ENCODE data around the gene DXO.

Gene DXO

DNA sequence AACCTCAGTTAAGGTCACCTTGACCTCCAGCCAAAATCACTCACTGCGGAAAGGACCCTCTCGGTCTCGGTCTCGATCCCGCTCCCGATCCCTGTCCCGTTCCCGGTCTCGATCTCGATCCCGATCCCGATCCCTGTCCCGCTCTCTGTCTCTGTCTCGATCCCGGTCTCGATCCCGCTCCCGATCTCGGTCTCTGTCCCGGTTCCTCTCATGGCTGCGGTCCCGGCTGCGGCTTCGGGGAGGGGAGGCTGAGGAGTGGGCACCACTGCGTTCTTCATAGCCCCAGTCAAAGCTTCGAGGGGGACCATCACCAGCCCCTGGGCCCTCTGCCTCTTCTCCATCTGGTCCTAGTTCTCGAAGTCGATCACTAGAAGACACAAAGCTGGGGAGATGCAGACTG, 17.4 kb downstream of the DXO start:
- no peak overlapping the region for H2AFZ ChIP-seq (ENCODE audit: low read length, unreplicated experiment)
- H3K4me3 ChIP-seq (ENCODE audit: low read depth, low read length): no peak overlapping the region
- H3K27ac ChIP-seq (ENCODE audit: low read depth, low read length): no peak overlapping the region
- peaks cover 17% of the 10 kb centered on the region for H3K4me1 ChIP-seq (ENCODE audit: control insufficient read depth, insufficient read depth, low read length, unreplicated experiment)
- H3K79me2 ChIP-seq (ENCODE audit: control insufficient read depth, insufficient read depth, low read length, unreplicated experiment): peaks cover 24% of the 10 kb centered on the region
- no peaks in the 10 kb centered on the region for H3K27me3 ChIP-seq (ENCODE audit: insufficient read depth, low read length)
- H3K36me3 ChIP-seq (ENCODE audit: insufficient read depth, low read length): peaks cover 17% of the 10 kb centered on the region

DNA sequence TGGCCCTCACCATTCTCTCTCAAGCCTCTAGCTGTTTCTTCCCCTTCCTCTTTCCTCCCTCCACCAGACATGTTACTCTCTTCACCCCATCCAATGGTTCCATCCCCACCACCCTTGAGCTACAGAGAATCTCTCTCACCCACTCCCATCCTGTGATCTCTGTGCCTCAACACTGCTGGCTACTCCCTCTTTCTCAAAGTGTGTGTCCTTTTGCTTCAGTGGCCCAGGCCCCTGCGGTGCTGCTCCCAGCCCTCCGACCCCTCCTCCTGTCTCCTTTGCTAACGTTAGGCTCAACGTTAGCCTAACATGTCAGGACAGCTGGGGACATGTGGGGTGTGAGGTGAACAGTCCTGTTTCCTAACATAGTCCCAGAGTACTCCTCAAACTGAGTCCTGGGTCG, 19.0 kb downstream of the DXO start:
- no peak overlapping the region for H3K4me3 ChIP-seq (ENCODE audit: low read depth, low read length)
- no peaks in the 10 kb centered on the region for H3K27me3 ChIP-seq (ENCODE audit: insufficient read depth, low read length)
- H3K4me1 ChIP-seq (ENCODE audit: control insufficient read depth, insufficient read depth, low read length, unreplicated experiment): peaks cover 26% of the 10 kb centered on the region
- H3K79me2 ChIP-seq (ENCODE audit: control insufficient read depth, insufficient read depth, low read length, unreplicated experiment): peaks cover 11% of the 10 kb centered on the region
- H2AFZ ChIP-seq (ENCODE audit: low read length, unreplicated experiment): no peak overlapping the region
- peaks cover 17% of the 10 kb centered on the region for H3K36me3 ChIP-seq (ENCODE audit: insufficient read depth, low read length)
- no peak overlapping the region for H3K27ac ChIP-seq (ENCODE audit: low read depth, low read length)

DNA sequence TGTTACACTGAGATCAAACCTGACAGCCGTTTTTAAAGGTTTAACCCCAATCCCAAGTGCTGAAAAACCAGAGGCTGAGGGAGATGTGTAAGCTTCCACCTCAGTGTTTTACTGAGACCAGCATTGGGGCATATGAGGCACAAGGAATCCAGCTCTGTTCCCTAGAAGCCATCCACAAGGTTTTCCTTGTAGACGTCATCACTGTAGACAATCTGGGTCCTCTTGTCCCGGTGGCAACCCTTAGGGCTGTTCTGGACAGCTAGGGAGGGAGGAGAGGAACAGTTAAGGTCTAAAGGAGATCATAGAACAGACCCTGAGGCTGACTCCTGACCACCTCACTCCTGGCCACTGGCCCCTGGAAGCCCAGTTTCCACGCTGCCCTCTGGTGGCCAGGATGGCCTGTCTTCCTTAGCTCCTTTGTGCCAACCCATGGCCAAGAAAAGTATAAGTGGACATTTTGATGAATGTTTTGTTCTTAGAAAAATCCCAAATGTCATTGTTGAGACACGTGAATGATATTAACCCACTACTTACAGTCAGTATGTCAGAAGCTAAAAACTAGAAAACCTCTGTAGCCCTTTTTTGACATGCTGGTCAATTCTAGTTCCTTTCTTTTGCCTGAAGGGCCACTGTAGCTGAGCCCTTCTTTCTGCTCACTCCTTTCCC, 19.7 kb downstream of the DXO start:
- Histone ChIP-seq H3K27me3 (ENCODE audit: insufficient read depth, low read length) (no peaks in the 10 kb centered on the region), H3K27ac (ENCODE audit: low read depth, low read length) (peak overlapping the region; percentile 4; the same call in 1 of the 2 replicates), H3K36me3 (ENCODE audit: insufficient read depth, low read length) (peaks cover 16% of the 10 kb centered on the region), H2AFZ (ENCODE audit: low read length, unreplicated experiment) (no peak overlapping the region), H3K4me1 (ENCODE audit: control insufficient read depth, insufficient read depth, low read length, unreplicated experiment) (peaks cover 24% of the 10 kb centered on the region), H3K4me3 (ENCODE audit: low read depth, low read length) (no peak overlapping the region), H3K79me2 (ENCODE audit: control insufficient read depth, insufficient read depth, low read length, unreplicated experiment) (peaks cover 5% of the 10 kb centered on the region)

DNA sequence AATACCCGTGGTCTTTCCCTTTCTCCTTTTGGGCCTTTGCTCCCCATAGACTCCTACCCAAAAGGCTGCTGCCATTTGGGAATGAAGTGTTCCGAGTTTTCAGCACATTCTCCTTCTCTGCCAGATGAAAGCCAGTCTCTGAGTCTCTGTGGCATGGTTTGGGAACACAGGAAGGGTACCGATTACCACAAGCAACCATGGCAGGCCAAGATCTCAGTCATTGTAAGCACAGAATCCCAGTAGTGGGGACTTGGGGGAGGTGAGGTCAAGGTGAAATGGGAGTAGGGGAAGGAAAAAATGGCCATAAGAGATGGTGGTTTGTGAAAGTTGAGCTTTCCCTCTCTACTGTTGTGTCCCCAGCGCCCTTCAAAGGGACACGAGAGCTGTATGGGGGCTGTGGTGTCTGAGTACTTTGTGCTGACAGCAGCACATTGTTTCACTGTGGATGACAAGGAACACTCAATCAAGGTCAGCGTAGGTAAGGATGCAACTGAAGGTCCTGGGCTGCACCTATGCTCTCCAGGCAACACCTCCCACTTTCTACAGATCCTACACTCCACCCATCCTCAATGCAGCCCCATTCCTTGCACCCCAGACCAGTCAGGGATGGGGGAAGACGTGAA, 21.9 kb downstream of the DXO start:
- Histone ChIP-seq H3K4me1 (ENCODE audit: control insufficient read depth, insufficient read depth, low read length, unreplicated experiment) (peaks cover 39% of the 10 kb centered on the region), H3K4me3 (ENCODE audit: low read depth, low read length) (no peak overlapping the region), H3K36me3 (ENCODE audit: insufficient read depth, low read length) (0 out of 2 replicates have a peak, but pooled peaks cover 5% of the 10 kb centered on the region), H3K27me3 (ENCODE audit: insufficient read depth, low read length) (no peaks in the 10 kb centered on the region), H2AFZ (ENCODE audit: low read length, unreplicated experiment) (no peak overlapping the region), H3K79me2 (ENCODE audit: control insufficient read depth, insufficient read depth, low read length, unreplicated experiment) (peaks cover 5% of the 10 kb centered on the region), H3K27ac (ENCODE audit: low read depth, low read length) (no peak overlapping the region)

DNA sequence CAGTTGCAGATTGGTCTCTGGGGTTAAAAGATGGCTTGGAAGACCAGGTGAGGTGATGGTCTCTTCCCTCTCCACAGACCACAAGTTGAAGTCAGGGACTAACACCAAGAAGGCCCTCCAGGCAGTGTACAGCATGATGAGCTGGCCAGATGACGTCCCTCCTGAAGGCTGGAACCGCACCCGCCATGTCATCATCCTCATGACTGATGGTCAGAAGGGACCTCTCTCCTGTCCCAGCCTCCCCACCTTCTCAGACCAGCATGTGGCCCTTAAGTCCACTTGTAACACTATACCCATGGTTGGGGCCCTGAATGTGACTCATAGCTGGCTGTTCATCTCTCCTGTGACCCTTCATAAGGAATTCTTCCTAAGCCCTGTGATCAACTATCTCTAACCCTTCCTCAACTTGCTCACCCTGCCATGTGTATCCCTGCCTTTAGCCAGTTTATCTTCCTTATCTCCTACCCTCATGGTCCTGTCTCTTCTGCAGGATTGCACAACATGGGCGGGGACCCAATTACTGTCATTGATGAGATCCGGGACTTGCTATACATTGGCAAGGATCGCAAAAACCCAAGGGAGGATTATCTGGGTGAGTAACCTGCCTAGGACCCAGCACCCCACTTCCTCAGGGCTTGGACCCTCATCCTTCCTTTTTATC, 23.1 kb downstream of the DXO start:
- peak overlapping the region; percentile 51 for H3K27ac ChIP-seq (ENCODE audit: low read depth, low read length)
- H3K27me3 ChIP-seq (ENCODE audit: insufficient read depth, low read length): no peaks in the 10 kb centered on the region
- H3K4me3 ChIP-seq (ENCODE audit: low read depth, low read length): peak overlapping the region; percentile 14; the same call in 1 of the 2 replicates
- no peak overlapping the region for H2AFZ ChIP-seq (ENCODE audit: low read length, unreplicated experiment)
- peaks cover 43% of the 10 kb centered on the region for H3K4me1 ChIP-seq (ENCODE audit: control insufficient read depth, insufficient read depth, low read length, unreplicated experiment)
- peaks cover 5% of the 10 kb centered on the region for H3K79me2 ChIP-seq (ENCODE audit: control insufficient read depth, insufficient read depth, low read length, unreplicated experiment)
- 0 out of 2 replicates have a peak, but pooled peaks cover 5% of the 10 kb centered on the region for H3K36me3 ChIP-seq (ENCODE audit: insufficient read depth, low read length)

DNA sequence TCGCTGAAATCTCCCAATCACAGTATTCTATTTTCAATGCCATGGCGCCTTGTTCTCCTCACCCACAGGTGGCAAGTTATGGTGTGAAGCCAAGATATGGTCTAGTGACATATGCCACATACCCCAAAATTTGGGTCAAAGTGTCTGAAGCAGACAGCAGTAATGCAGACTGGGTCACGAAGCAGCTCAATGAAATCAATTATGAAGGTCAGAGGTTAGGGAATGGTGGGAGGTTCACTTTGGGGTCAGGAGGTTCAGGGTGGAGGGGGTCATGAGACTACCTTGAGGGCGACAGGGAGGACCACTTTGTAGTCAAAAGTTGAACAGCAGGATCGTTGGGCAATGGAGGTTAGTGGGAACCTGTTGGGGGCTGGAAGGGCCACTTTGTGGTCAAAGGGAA, 23.6 kb downstream of the DXO start:
- H3K36me3 ChIP-seq (ENCODE audit: insufficient read depth, low read length): 0 out of 2 replicates have a peak, but pooled peaks cover 5% of the 10 kb centered on the region

DNA sequence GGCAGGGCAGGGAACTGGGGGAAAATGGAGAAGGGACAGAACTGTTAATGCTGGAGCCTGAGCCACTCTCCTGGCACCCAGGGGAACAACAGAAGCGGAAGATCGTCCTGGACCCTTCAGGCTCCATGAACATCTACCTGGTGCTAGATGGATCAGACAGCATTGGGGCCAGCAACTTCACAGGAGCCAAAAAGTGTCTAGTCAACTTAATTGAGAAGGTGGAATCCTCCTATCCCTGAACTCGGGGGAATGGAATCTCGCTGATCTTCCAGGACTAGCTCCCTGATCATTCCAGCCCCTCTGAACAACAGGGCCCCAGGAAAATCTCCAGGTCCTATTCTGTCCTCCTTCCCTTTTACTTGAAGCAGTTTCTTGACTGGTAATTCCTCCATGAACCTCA, 24.1 kb downstream of the DXO start:
- H3K36me3 ChIP-seq (ENCODE audit: insufficient read depth, low read length): 0 out of 2 replicates have a peak, but pooled peaks cover 5% of the 10 kb centered on the region
- H3K4me1 ChIP-seq (ENCODE audit: control insufficient read depth, insufficient read depth, low read length, unreplicated experiment): peaks cover 43% of the 10 kb centered on the region
- peak overlapping the region; percentile 51; the same call in 1 of the 2 replicates for H3K27ac ChIP-seq (ENCODE audit: low read depth, low read length)
- H3K79me2 ChIP-seq (ENCODE audit: control insufficient read depth, insufficient read depth, low read length, unreplicated experiment): peaks cover 5% of the 10 kb centered on the region
- no peak overlapping the region for H3K4me3 ChIP-seq (ENCODE audit: low read depth, low read length)
- no peak overlapping the region for H2AFZ ChIP-seq (ENCODE audit: low read length, unreplicated experiment)
- H3K27me3 ChIP-seq (ENCODE audit: insufficient read depth, low read length): no peaks in the 10 kb centered on the region

More for the DNA sequence above, 23.6 kb downstream of the DXO start:
- Histone ChIP-seq H3K79me2 (ENCODE audit: control insufficient read depth, insufficient read depth, low read length, unreplicated experiment) (peaks cover 5% of the 10 kb centered on the region), H3K4me3 (ENCODE audit: low read depth, low read length) (no peak overlapping the region), H3K27me3 (ENCODE audit: insufficient read depth, low read length) (no peaks in the 10 kb centered on the region), H2AFZ (ENCODE audit: low read length, unreplicated experiment) (no peak overlapping the region), H3K4me1 (ENCODE audit: control insufficient read depth, insufficient read depth, low read length, unreplicated experiment) (peaks cover 43% of the 10 kb centered on the region), H3K27ac (ENCODE audit: low read depth, low read length) (peak overlapping the region; percentile 51; the same call in 1 of the 2 replicates)

DNA sequence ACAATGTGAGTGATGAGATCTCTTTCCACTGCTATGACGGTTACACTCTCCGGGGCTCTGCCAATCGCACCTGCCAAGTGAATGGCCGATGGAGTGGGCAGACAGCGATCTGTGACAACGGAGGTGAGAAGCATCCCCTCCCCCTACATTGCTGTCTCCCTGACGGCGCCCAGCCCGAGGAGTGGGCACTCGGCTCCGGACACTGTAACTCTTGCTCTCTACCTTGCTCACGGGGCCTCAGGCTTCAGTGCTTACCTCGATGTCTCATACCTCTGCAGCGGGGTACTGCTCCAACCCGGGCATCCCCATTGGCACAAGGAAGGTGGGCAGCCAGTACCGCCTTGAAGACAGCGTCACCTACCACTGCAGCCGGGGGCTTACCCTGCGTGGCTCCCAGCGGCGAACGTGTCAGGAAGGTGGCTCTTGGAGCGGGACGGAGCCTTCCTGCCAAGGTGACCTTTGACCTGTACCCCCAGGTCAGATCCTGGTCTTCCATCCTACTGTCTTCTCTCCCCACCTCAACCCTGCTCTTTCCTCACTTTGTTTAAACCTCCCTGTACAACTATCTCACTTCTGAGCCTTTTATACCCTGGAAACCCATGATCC, 24.8 kb downstream of the DXO start:
- no peaks in the 10 kb centered on the region for H3K27me3 ChIP-seq (ENCODE audit: insufficient read depth, low read length)
- H2AFZ ChIP-seq (ENCODE audit: low read length, unreplicated experiment): no peak overlapping the region
- H3K27ac ChIP-seq (ENCODE audit: low read depth, low read length): no peak overlapping the region
- H3K79me2 ChIP-seq (ENCODE audit: control insufficient read depth, insufficient read depth, low read length, unreplicated experiment): peaks cover 5% of the 10 kb centered on the region
- peak overlapping the region; percentile 73; the same call in 1 of the 2 replicates for H3K4me3 ChIP-seq (ENCODE audit: low read depth, low read length)
- H3K36me3 ChIP-seq (ENCODE audit: insufficient read depth, low read length): 0 out of 2 replicates have a peak, but pooled peaks cover 5% of the 10 kb centered on the region
- H3K4me1 ChIP-seq (ENCODE audit: control insufficient read depth, insufficient read depth, low read length, unreplicated experiment): peaks cover 43% of the 10 kb centered on the region

DNA sequence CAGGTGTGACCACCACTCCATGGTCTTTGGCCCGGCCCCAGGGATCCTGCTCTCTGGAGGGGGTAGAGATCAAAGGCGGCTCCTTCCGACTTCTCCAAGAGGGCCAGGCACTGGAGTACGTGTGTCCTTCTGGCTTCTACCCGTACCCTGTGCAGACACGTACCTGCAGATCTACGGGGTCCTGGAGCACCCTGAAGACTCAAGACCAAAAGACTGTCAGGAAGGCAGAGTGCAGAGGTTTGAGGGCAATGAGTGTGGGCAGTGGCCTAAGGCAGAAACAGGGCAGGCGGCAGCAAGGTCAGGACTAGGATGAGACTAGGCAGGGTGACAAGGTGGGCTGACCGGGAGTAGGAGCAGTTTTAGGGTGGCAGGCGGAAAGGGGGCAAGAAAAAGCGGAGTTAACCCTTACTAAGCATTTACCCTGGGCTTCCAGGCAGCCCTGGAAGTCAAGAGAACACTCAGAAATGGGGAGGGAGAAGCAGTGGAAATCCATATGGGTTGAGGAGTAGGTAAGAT, 25.5 kb downstream of the DXO start:
- Histone ChIP-seq H3K4me3 (ENCODE audit: low read depth, low read length) (peak overlapping the region; percentile 73), H3K27ac (ENCODE audit: low read depth, low read length) (peak overlapping the region; percentile 91), H2AFZ (ENCODE audit: low read length, unreplicated experiment) (no peak overlapping the region), H3K79me2 (ENCODE audit: control insufficient read depth, insufficient read depth, low read length, unreplicated experiment) (peaks cover 5% of the 10 kb centered on the region), H3K36me3 (ENCODE audit: insufficient read depth, low read length) (no peaks in the 10 kb centered on the region), H3K27me3 (ENCODE audit: insufficient read depth, low read length) (no peaks in the 10 kb centered on the region), H3K4me1 (ENCODE audit: control insufficient read depth, insufficient read depth, low read length, unreplicated experiment) (peaks cover 43% of the 10 kb centered on the region)

Measured in ACC112 (cell line).